Calu3 (cell line): ENCODE data around the gene DOK7. TPM values are rescaled to one million over a fixed set of nuclear protein-coding genes. Genes with fewer than 3 reads are reported as not detected.
"Not testable (repeated sequence)": the region's sequence is repeated elsewhere in the genome, so short reads cannot be mapped to it uniquely, and the experiment has no call there.

Experiments used
- BruUV-seq: library from RNA; stranded (reverse); fragments of 400-500 nt; replicated peaks from 2 replicates; lab custom pipeline; 2021; lab: Mats Ljungman, UMichigan
- CTCF ChIA-PET: fragments of 300-600 bp; sonication (Branson Sonifier 250); formaldehyde crosslinking; loops from one replicate; lab custom pipeline; 2022; ENCODE audit warnings: antibody characterized with exemption; lab: Charles Lee
- DNase-seq: peaks from one replicate; pipeline ENCODE4 v3.0.0; 2022
- H3K27ac Mint-ChIP-seq: one replicate; pipeline ENCODE4 v1.8.0; 2022; ENCODE audit warnings: mixed read lengths; ENCODE audit not compliant: unreplicated experiment
- H3K27me3 Mint-ChIP-seq: one replicate; pipeline ENCODE4 v1.8.0; 2022; ENCODE audit warnings: mixed read lengths; ENCODE audit not compliant: unreplicated experiment
- H3K36me3 Mint-ChIP-seq: one replicate; pipeline ENCODE4 v1.8.0; 2022; ENCODE audit warnings: mild to moderate bottlenecking, moderate library complexity, mixed read lengths; ENCODE audit not compliant: insufficient read depth, unreplicated experiment
- H3K4me1 Mint-ChIP-seq: one replicate; pipeline ENCODE4 v1.8.0; 2022; ENCODE audit warnings: mild to moderate bottlenecking, low read depth, mixed read lengths; ENCODE audit not compliant: unreplicated experiment
- H3K4me3 Mint-ChIP-seq: one replicate; pipeline ENCODE4 v1.8.0; 2022; ENCODE audit warnings: mild to moderate bottlenecking, low read depth, moderate library complexity, mixed read lengths; ENCODE audit not compliant: unreplicated experiment
- H3K9me3 Mint-ChIP-seq: one replicate; pipeline ENCODE4 v1.8.0; 2022; ENCODE audit warnings: low read depth, mixed read lengths; ENCODE audit not compliant: unreplicated experiment
- CTCF ChIP-seq: fragments of 200-600 bp; IDR thresholded peaks from one replicate; pipeline ENCODE4 v1.8.0; 2022; ENCODE audit warnings: antibody characterized with exemption; ENCODE audit not compliant: unreplicated experiment
- intact Hi-C: fragments of 100-400 bp; cut with micrococcal nuclease; formaldehyde crosslinking; loops from one replicate; pipeline ENCODE4 v1.10.0; 2022; ENCODE audit not compliant: unreplicated experiment
- total RNA-seq: library from RNA; stranded (reverse); gene quantifications from 2 replicates; pipeline ENCODE4 v1.2.3, GENCODE V29; 2022

Gene DOK7
- total RNA-seq, 1 experiment from 2014 or later = 2.7 TPM

DNA sequence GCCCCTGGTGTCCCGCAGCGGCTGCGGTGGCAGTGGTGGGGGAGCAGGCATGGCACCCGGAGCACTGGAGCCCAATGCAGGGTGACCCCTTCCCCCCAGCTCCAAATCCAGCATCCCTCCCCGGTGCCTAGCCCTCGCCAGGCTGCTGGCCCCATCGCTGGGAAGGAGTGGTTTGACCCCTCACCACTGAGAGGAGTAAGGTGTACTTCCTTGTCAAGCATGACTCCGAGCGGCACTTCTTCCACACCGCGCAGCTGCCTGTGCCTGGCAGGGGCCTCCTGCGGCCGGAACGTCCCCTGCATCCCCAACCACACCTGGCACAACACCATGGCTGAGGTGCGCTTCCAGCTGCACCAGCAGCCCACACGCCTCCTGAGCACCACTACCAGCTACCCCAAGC lies 42.1 kb downstream of the DOK7 start:
- intact Hi-C loops = no loop called here
- H3K27me3 Mint-ChIP-seq = no peaks in the 10 kb centered on the region
- no peak for TF ChIP-seq CTCF
- no peak for DNase-seq
- H3K36me3 Mint-ChIP-seq = peaks cover 4% of the 10 kb centered on the region
- H3K4me1 Mint-ChIP-seq = no peaks in the 10 kb centered on the region
- CTCF ChIA-PET = no interaction called here
- H3K4me3 Mint-ChIP-seq = no peak overlapping the region
- no peak overlapping the region for H3K27ac Mint-ChIP-seq
- no peaks in the 10 kb centered on the region for H3K9me3 Mint-ChIP-seq
- no TSS peak for BruUV-seq

- Mint-ChIP-seq H3K27ac (no peak overlapping the region), H3K4me1 (no peaks in the 10 kb centered on the region), H3K36me3 (peaks cover 23% of the 10 kb centered on the region), H3K4me3 (no peak overlapping the region), H3K27me3 (no peaks in the 10 kb centered on the region), H3K9me3 (no peaks in the 10 kb centered on the region)
- no peak for TF ChIP-seq CTCF
- CTCF ChIA-PET = no interaction called here
- BruUV-seq = no TSS peak
- intact Hi-C loops = no loop called here
- DNase-seq = no peak
Observed at GRCh38 chr4:3508542-3508941, 45.4 kb downstream of the DOK7 start.

DNA sequence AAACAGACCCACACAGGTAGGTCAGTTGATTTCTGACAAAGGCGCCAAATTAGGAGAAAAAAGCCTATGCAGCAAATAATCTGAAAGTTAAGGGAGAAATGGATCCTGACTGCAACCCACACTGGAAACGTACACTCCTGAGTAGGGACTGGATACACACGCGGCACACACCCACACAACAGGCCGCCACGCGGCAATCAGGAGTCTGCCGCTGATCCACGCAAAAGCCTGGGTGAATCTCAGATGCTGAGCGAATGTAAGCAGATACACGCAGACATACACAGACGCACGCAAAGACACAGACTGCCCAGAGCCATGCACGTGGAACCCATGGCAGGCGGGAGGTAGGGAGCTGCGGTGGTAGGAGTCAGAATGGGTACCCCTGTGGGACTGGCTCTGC lies 47.4 kb downstream of the DOK7 start:
- Mint-ChIP-seq H3K4me1 (no peaks in the 10 kb centered on the region), H3K27me3 (no peaks in the 10 kb centered on the region), H3K36me3 (peaks cover 28% of the 10 kb centered on the region), H3K9me3 (no peaks in the 10 kb centered on the region), H3K27ac (no peak overlapping the region), H3K4me3 (no peak overlapping the region)
- intact Hi-C loops = no loop called here
- DNase-seq = no peak
- no peak for TF ChIP-seq CTCF
- CTCF ChIA-PET = no interaction called here
- no TSS peak for BruUV-seq

- Mint-ChIP-seq H3K27me3 (no peaks in the 10 kb centered on the region), H3K4me1 (no peaks in the 10 kb centered on the region), H3K4me3 (no peak overlapping the region), H3K27ac (no peak overlapping the region), H3K36me3 (peaks cover 28% of the 10 kb centered on the region), H3K9me3 (no peaks in the 10 kb centered on the region)
- BruUV-seq = no TSS peak
- DNase-seq = no peak
- CTCF ChIA-PET = no interaction called here
- no peak for TF ChIP-seq CTCF
- intact Hi-C loops = no loop called here
Observed at GRCh38 chr4:3511187-3511586, 48.1 kb downstream of the DOK7 start.

- CTCF ChIA-PET, H3K27me3 Mint-ChIP-seq, BruUV-seq, H3K9me3 Mint-ChIP-seq, H3K27ac Mint-ChIP-seq, H3K4me1 Mint-ChIP-seq, DNase-seq, H3K4me3 Mint-ChIP-seq, intact Hi-C loops: not testable (repeated sequence)
- H3K36me3 Mint-ChIP-seq = peaks cover 32% of the 10 kb centered on the region
Observed at GRCh38 chr4:3511601-3512000, 48.5 kb downstream of the DOK7 start.
